GM12878 (cell line): ENCODE data around the gene TESPA1. TPM values are rescaled to one million over a fixed set of nuclear protein-coding genes. Genes with fewer than 3 reads are reported as not detected.

Experiments used
- DPF2 ChIP-seq: fragments of 450-650 bp; IDR thresholded peaks from 2 replicates; pipeline ENCODE4 v1.6.1; 2017; ENCODE audit warnings: mild to moderate bottlenecking
- FOXK2 ChIP-seq: fragments of 450-650 bp; IDR thresholded peaks from 2 replicates; pipeline ENCODE4 v1.6.1; 2017; ENCODE audit warnings: mild to moderate bottlenecking, moderate library complexity
- IKZF1 ChIP-seq: fragments of 450-650 bp; conservative IDR thresholded peaks from 2 replicates; pipeline ENCODE4 v1.6.1; 2017; ENCODE audit warnings: antibody characterized with exemption, mild to moderate bottlenecking
- NR2C1 ChIP-seq: fragments of 450-650 bp; IDR thresholded peaks from 2 replicates; pipeline ENCODE4 v1.6.1; 2017; ENCODE audit warnings: antibody characterized with exemption, mild to moderate bottlenecking, moderate library complexity
- polyA plus RNA-seq, 11 experiments: library from polyadenylated mRNA; depleted of rRNA in 4 of 11; unstranded in 6 of 11; stranded (reverse) in 5 of 11; fragments of >200 nt; fragmentation: Nextera tagmentation in 4 of 11; fragmentation: Illumina TruSeq in 1 of 11; extraction: Ambion mirVana in 4 of 11; extraction: Trizol in 1 of 11; gene quantifications; 1 replicate in 1 of 11; 2 replicates in 10 of 11; pipeline versions ENCODE4 v1.2.1 to v1.2.3, GENCODE V29; 2011 to 2016; ENCODE audit warnings: inconsistent platforms in 2 of 11, missing spikeins in 2 of 11, low read depth in 1 of 11
- total RNA-seq, 4 experiments: library from RNA; depleted of rRNA in 3 of 4; stranded (reverse); fragments of >200 nt in 3 of 4; fragmentation: Illumina TruSeq in 1 of 4; extraction: Trizol in 1 of 4; gene quantifications; 2 replicates each; pipeline versions ENCODE4 v1.2.1 to v1.2.3, GENCODE V29; 2013 to 2021
- TF ChIP-seq, protein P1 (sequence below): fragments of 450-650 bp; formaldehyde crosslinking; IDR thresholded peaks from 2 replicates; pipeline ENCODE4 v1.5.0; 2022; ENCODE audit warnings: mild to moderate bottlenecking, missing genetic modification characterization
- TF ChIP-seq, protein P2 (sequence below): fragments of 450-650 bp; IDR thresholded peaks from 2 replicates; pipeline ENCODE4 v1.6.1; 2016; ENCODE audit warnings: mild to moderate bottlenecking, moderate library complexity, borderline replicate concordance
- TF ChIP-seq, protein P3 (sequence below): fragments of 450-650 bp; conservative IDR thresholded peaks from 2 replicates; pipeline ENCODE4 v1.6.1; 2017; ENCODE audit warnings: mild to moderate bottlenecking, moderate library complexity
- TF ChIP-seq, protein P4 (sequence below): IDR thresholded peaks from 2 replicates; pipeline ENCODE4 v1.6.1; 2012; ENCODE audit warnings: low read length, inconsistent platforms

TESPA1 gene
- total and polyA plus RNA-seq, 10 of the 15 experiments (the other 5 are each of a cell fraction or from before 2014, with no cell fraction given) = 13.8 to 56.2 (median 23.9) TPM

DNA sequence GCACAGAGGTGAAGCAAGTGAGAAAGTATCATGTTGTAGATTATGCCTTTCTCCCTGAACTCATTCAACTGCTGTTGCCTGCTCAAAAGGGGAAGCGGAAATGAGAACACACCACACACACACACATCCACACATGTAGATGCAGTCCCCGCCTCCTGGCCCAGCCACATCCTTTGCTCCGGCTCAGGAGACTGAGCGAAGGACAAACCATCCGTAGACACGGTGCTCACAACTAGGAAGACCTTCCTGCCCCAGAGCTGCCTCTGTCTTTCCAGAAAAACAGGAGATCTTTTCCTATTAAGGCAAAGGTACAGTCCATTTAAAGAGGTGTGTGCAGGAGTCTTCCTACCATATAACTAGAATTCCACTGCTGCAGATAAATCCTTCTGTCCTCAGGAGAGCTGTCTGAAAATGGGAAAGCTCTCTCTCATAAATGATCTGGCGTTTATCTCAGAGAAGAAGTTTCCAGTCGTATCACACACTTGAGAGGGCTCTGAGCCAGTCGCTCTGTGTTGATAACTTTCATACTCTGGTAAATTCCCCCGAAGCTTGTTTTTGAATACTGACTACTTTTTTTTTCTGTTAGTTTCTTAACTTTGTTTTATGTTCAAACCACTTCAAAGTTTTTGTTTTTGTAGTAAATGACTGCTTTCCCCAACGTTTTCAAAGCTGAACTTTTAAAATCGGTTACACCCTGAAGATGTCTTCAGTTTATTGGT lies at the start of gene TESPA1 (continued):
- TF ChIP-seq FOXK2 (no peak), IKZF1 (peak; percentile 82), NR2C1 (no peak), DPF2 (peak; percentile 81; the same call in 1 of the 2 replicates)
- TF ChIP-seq, protein P1, sequence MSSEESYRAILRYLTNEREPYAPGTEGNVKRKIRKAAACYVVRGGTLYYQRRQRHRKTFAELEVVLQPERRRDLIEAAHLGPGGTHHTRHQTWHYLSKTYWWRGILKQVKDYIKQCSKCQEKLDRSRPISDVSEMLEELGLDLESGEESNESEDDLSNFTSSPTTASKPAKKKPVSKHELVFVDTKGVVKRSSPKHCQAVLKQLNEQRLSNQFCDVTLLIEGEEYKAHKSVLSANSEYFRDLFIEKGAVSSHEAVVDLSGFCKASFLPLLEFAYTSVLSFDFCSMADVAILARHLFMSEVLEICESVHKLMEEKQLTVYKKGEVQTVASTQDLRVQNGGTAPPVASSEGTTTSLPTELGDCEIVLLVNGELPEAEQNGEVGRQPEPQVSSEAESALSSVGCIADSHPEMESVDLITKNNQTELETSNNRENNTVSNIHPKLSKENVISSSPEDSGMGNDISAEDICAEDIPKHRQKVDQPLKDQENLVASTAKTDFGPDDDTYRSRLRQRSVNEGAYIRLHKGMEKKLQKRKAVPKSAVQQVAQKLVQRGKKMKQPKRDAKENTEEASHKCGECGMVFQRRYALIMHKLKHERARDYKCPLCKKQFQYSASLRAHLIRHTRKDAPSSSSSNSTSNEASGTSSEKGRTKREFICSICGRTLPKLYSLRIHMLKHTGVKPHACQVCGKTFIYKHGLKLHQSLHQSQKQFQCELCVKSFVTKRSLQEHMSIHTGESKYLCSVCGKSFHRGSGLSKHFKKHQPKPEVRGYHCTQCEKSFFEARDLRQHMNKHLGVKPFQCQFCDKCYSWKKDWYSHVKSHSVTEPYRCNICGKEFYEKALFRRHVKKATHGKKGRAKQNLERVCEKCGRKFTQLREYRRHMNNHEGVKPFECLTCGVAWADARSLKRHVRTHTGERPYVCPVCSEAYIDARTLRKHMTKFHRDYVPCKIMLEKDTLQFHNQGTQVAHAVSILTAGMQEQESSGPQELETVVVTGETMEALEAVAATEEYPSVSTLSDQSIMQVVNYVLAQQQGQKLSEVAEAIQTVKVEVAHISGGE (CRISPR knock-in tag) = no peak
- TF ChIP-seq, protein P2, sequence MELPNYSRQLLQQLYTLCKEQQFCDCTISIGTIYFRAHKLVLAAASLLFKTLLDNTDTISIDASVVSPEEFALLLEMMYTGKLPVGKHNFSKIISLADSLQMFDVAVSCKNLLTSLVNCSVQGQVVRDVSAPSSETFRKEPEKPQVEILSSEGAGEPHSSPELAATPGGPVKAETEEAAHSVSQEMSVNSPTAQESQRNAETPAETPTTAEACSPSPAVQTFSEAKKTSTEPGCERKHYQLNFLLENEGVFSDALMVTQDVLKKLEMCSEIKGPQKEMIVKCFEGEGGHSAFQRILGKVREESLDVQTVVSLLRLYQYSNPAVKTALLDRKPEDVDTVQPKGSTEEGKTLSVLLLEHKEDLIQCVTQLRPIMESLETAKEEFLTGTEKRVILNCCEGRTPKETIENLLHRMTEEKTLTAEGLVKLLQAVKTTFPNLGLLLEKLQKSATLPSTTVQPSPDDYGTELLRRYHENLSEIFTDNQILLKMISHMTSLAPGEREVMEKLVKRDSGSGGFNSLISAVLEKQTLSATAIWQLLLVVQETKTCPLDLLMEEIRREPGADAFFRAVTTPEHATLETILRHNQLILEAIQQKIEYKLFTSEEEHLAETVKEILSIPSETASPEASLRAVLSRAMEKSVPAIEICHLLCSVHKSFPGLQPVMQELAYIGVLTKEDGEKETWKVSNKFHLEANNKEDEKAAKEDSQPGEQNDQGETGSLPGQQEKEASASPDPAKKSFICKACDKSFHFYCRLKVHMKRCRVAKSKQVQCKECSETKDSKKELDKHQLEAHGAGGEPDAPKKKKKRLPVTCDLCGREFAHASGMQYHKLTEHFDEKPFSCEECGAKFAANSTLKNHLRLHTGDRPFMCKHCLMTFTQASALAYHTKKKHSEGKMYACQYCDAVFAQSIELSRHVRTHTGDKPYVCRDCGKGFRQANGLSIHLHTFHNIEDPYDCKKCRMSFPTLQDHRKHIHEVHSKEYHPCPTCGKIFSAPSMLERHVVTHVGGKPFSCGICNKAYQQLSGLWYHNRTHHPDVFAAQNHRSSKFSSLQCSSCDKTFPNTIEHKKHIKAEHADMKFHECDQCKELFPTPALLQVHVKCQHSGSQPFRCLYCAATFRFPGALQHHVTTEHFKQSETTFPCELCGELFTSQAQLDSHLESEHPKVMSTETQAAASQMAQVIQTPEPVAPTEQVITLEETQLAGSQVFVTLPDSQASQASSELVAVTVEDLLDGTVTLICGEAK = peak; percentile 90
- TF ChIP-seq, protein P3, sequence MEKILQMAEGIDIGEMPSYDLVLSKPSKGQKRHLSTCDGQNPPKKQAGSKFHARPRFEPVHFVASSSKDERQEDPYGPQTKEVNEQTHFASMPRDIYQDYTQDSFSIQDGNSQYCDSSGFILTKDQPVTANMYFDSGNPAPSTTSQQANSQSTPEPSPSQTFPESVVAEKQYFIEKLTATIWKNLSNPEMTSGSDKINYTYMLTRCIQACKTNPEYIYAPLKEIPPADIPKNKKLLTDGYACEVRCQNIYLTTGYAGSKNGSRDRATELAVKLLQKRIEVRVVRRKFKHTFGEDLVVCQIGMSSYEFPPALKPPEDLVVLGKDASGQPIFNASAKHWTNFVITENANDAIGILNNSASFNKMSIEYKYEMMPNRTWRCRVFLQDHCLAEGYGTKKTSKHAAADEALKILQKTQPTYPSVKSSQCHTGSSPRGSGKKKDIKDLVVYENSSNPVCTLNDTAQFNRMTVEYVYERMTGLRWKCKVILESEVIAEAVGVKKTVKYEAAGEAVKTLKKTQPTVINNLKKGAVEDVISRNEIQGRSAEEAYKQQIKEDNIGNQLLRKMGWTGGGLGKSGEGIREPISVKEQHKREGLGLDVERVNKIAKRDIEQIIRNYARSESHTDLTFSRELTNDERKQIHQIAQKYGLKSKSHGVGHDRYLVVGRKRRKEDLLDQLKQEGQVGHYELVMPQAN = peak; percentile 53
- TF ChIP-seq, protein P4, sequence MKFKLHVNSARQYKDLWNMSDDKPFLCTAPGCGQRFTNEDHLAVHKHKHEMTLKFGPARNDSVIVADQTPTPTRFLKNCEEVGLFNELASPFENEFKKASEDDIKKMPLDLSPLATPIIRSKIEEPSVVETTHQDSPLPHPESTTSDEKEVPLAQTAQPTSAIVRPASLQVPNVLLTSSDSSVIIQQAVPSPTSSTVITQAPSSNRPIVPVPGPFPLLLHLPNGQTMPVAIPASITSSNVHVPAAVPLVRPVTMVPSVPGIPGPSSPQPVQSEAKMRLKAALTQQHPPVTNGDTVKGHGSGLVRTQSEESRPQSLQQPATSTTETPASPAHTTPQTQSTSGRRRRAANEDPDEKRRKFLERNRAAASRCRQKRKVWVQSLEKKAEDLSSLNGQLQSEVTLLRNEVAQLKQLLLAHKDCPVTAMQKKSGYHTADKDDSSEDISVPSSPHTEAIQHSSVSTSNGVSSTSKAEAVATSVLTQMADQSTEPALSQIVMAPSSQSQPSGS = peak; percentile 60; the same call in 1 of the 2 replicates
- TF ChIP-seq, all 136 proteins: peak for 69
